Neural progenitor cell (in vitro differentiated cells): ENCODE results near the gene APEH. TPM values are rescaled to one million over a fixed set of nuclear protein-coding genes. Genes with fewer than 3 reads are reported as not detected.

Experiments used
- DNase-seq: peaks from one replicate; pipeline ENCODE4 v3.0.0-alpha.2; 2016; ENCODE audit warnings: low spot score
- H2AFZ ChIP-seq: fragments of 200-600 bp; sonication (generic); replicated peaks from 2 replicates; pipeline ENCODE4 v1.6.1; 2016; ENCODE audit warnings: antibody characterized with exemption
- H3F3A ChIP-seq: fragments of 200-600 bp; sonication (generic); 2 replicates; pipeline ENCODE4 v1.6.1; 2016; ENCODE audit warnings: antibody characterized with exemption, low read depth
- H3K27ac ChIP-seq: fragments of 200-600 bp; sonication (generic); 2 replicates; pipeline ENCODE4 v1.5.1; 2016; ENCODE audit warnings: mild to moderate bottlenecking
- H3K27me3 ChIP-seq: fragments of 200-600 bp; sonication (generic); 2 replicates; pipeline ENCODE4 v1.6.1; 2016; ENCODE audit warnings: mild to moderate bottlenecking, moderate library complexity
- H3K36me3 ChIP-seq: fragments of 200-600 bp; sonication (generic); 2 replicates; pipeline ENCODE4 v1.5.1; 2016
- H3K4me1 ChIP-seq: fragments of 200-600 bp; sonication (generic); 2 replicates; pipeline ENCODE4 v1.6.1; 2016; ENCODE audit warnings: mixed run types
- H3K4me2 ChIP-seq: fragments of 200-600 bp; sonication (generic); 2 replicates; pipeline ENCODE4 v1.6.1; 2016
- H3K4me3 ChIP-seq: fragments of 200-600 bp; sonication (generic); 2 replicates; pipeline ENCODE4 v1.5.1; 2016
- H3K79me2 ChIP-seq: fragments of 200-600 bp; sonication (generic); 2 replicates; pipeline ENCODE4 v1.6.1; 2016; ENCODE audit warnings: low read depth
- H3K9ac ChIP-seq: fragments of 200-600 bp; sonication (generic); 2 replicates; pipeline ENCODE4 v1.6.1; 2016
- H3K9me3 ChIP-seq: fragments of 200-600 bp; sonication (generic); 2 replicates; pipeline ENCODE4 v1.5.1; 2016; ENCODE audit warnings: low read depth
- H4K20me1 ChIP-seq: fragments of 200-600 bp; sonication (generic); 2 replicates; pipeline ENCODE4 v1.6.1; 2016; ENCODE audit warnings: low read depth
- H3K27ac Mint-ChIP-seq: 3 replicates; pipeline ENCODE4 v1.8.0; 2021; ENCODE audit warnings: mixed read lengths
- H3K27me3 Mint-ChIP-seq: 2 replicates; pipeline ENCODE4 v1.8.0; 2022; ENCODE audit warnings: low read depth, mild to moderate bottlenecking, inconsistent platforms, moderate library complexity, mixed read lengths; ENCODE audit not compliant: insufficient read depth
- H3K36me3 Mint-ChIP-seq: 3 replicates; pipeline ENCODE4 v1.8.0; 2021; ENCODE audit warnings: mixed read lengths
- H3K4me1 Mint-ChIP-seq: 3 replicates; pipeline ENCODE4 v1.8.0; 2021; ENCODE audit warnings: mixed read lengths
- H3K4me3 Mint-ChIP-seq: 3 replicates; pipeline ENCODE4 v1.8.0; 2021; ENCODE audit warnings: mild to moderate bottlenecking, moderate library complexity, mixed read lengths
- H3K9me3 Mint-ChIP-seq: 3 replicates; pipeline ENCODE4 v1.8.0; 2020; ENCODE audit warnings: mixed read lengths
- CTCF ChIP-seq: fragments of 200-600 bp; sonication (generic); IDR thresholded peaks from 2 replicates; pipeline ENCODE4 v1.5.1; 2017; ENCODE audit warnings: antibody characterized with exemption, mild to moderate bottlenecking
- EZH2 ChIP-seq: fragments of 200-600 bp; sonication (generic); IDR thresholded peaks from 2 replicates; pipeline ENCODE4 v1.6.1; 2017; ENCODE audit warnings: antibody characterized with exemption, mild to moderate bottlenecking, moderate library complexity
- EZH2phosphoT487 ChIP-seq: fragments of 200-600 bp; sonication (generic); IDR thresholded peaks from 2 replicates; pipeline ENCODE4 v1.6.1; 2017; ENCODE audit warnings: antibody characterized with exemption
- total RNA-seq: library from RNA; depleted of rRNA; stranded (reverse); fragments of >200 nt; gene quantifications from 2 replicates; pipeline ENCODE4 v1.2.3, GENCODE V29; 2015; ENCODE audit warnings: low replicate concordance

APEH gene
- total RNA-seq, 1 donor from 2014 or later: 132 TPM

- Mint-ChIP-seq H3K27me3 (peaks cover 4% of the 10 kb centered on the region), H3K9me3 (no peaks in the 10 kb centered on the region), H3K4me1 (peaks cover 4% of the 10 kb centered on the region), H3K4me3 (no peak overlapping the region), H3K27ac (no peak overlapping the region), H3K36me3 (no peaks in the 10 kb centered on the region)
- DNase-seq: no peak
- H3K4me1 ChIP-seq: no peaks in the 10 kb centered on the region
- no peak overlapping the region for H3K9ac ChIP-seq
- H3K4me3 ChIP-seq: no peak overlapping the region
- H3K27ac ChIP-seq: no peak overlapping the region
- H3K9me3 ChIP-seq: no peaks in the 10 kb centered on the region
- no peaks in the 10 kb centered on the region for H3K27me3 ChIP-seq
- no peak for TF ChIP-seq EZH2phosphoT487
- no peak for TF ChIP-seq EZH2
- TF ChIP-seq CTCF: no peak
- no peak overlapping the region for H2AFZ ChIP-seq
- no peaks in the 10 kb centered on the region for H3K79me2 ChIP-seq
- H4K20me1 ChIP-seq: no peaks in the 10 kb centered on the region
- no peaks in the 10 kb centered on the region for H3F3A ChIP-seq
- no peak overlapping the region for H3K4me2 ChIP-seq
- no peaks in the 10 kb centered on the region for H3K36me3 ChIP-seq
Measured at GRCh38 chr3:49654176-49654825, 19.9 kb upstream of the APEH start.

DNA sequence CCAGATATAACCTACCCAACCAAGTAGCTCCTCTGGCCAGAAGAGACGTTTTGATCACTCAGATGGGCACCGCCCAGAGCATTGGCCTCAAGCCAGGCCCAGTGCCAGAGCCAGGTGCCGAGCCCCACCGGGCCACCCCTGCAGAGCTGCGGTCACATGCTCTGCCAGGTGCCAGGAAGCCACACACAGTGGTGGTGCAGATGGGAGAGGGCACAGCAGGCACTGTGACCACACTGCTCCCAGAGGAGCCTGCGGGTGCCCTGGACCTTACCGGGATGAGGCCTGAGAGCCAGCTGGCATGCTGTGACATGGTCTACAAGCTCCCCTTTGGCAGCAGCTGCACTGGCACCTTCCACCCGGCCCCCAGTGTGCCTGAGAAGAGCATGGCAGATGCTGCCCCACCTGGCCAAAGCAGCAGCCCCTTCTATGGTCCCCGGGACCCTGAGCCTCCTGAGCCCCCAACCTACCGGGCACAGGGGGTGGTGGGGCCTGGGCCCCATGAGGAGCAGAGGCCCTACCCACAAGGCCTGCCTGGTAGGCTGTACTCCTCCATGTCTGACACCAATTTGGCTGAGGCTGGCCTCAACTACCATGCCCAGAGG is 19.1 kb upstream of the APEH start:
- Mint-ChIP-seq H3K36me3 (no peaks in the 10 kb centered on the region), H3K4me3 (no peak overlapping the region), H3K27me3 (peaks cover 4% of the 10 kb centered on the region), H3K27ac (no peak overlapping the region), H3K4me1 (peaks cover 4% of the 10 kb centered on the region), H3K9me3 (no peaks in the 10 kb centered on the region)
- TF ChIP-seq EZH2phosphoT487: no peak
- no peak for TF ChIP-seq EZH2
- no peak for TF ChIP-seq CTCF
- no peak for DNase-seq
- H4K20me1 ChIP-seq: no peaks in the 10 kb centered on the region
- H3F3A ChIP-seq: no peaks in the 10 kb centered on the region
- no peaks in the 10 kb centered on the region for H3K27me3 ChIP-seq
- H3K9me3 ChIP-seq: no peaks in the 10 kb centered on the region
- H3K36me3 ChIP-seq: no peaks in the 10 kb centered on the region
- H2AFZ ChIP-seq: no peak overlapping the region
- H3K27ac ChIP-seq: no peak overlapping the region
- H3K9ac ChIP-seq: no peak overlapping the region
- H3K4me2 ChIP-seq: no peak overlapping the region
- no peaks in the 10 kb centered on the region for H3K4me1 ChIP-seq
- no peaks in the 10 kb centered on the region for H3K79me2 ChIP-seq
- no peak overlapping the region for H3K4me3 ChIP-seq

DNA sequence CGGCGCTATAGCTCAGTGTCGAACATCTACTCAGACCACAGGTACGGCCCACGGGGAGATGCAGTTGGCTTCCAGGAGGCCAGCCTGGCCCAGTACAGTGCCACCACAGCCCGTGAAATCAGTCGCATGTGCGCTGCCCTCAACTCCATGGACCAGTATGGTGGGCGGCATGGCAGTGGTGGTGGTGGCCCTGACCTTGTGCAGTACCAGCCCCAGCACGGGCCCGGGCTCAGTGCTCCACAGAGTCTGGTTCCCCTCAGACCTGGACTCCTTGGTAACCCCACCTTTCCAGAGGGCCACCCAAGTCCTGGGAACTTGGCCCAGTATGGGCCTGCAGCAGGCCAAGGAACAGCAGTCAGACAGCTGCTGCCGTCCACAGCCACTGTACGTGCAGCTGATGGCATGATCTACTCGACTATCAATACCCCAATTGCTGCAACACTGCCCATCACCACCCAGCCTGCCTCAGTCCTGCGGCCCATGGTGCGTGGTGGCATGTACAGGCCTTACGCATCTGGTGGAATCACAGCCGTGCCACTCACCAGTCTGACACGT is 18.3 kb upstream of the APEH start:
- Histone ChIP-seq H3K27ac (no peak overlapping the region), H3K4me2 (no peak overlapping the region), H3K9me3 (no peaks in the 10 kb centered on the region), H3K79me2 (no peaks in the 10 kb centered on the region), H3K36me3 (no peaks in the 10 kb centered on the region), H2AFZ (no peak overlapping the region), H3K9ac (peak overlapping the region; percentile 27), H3K4me1 (no peaks in the 10 kb centered on the region), H3F3A (no peaks in the 10 kb centered on the region), H4K20me1 (no peaks in the 10 kb centered on the region), H3K27me3 (no peaks in the 10 kb centered on the region), H3K4me3 (no peak overlapping the region)
- TF ChIP-seq CTCF: no peak
- no peak for TF ChIP-seq EZH2phosphoT487
- no peak for TF ChIP-seq EZH2
- Mint-ChIP-seq H3K27ac (no peak overlapping the region), H3K27me3 (peaks cover 4% of the 10 kb centered on the region), H3K4me3 (no peak overlapping the region), H3K36me3 (no peaks in the 10 kb centered on the region), H3K9me3 (no peaks in the 10 kb centered on the region), H3K4me1 (no peaks in the 10 kb centered on the region)
- no peak for DNase-seq
